Endothelial cell of umbilical vein (primary cell): ENCODE data around the gene KLK3. TPM values are rescaled to one million over a fixed set of nuclear protein-coding genes. Genes with fewer than 3 reads are reported as not detected.

Experiments
- BruUV-seq: library from RNA; stranded (reverse); fragments of 400-500 nt; replicated peaks from 2 replicates; lab custom pipeline; 2021; lab: Mats Ljungman, UMichigan
- CTCF ChIA-PET: fragments of 300-600, 350-600 bp; sonication (Branson Sonifier 250); formaldehyde crosslinking; loops from one replicate; lab custom pipeline; 2021; ENCODE audit warnings: antibody characterized with exemption, inconsistent platforms; lab: Charles Lee
- POLR2A ChIA-PET: fragments of 300-600, 350-600 bp; sonication (Branson Sonifier 250); formaldehyde crosslinking; loops from one replicate; lab custom pipeline; 2021; ENCODE audit warnings: antibody characterized with exemption, inconsistent platforms; lab: Charles Lee
- DNase-seq: peaks from one replicate; pipeline ENCODE4 v3.0.0-alpha.2; 2011; ENCODE audit warnings: low read depth, low spot score
- FAIRE-seq: peaks from 2 replicates; lab custom pipeline; 2011; peaks lifted over from hg19 to GRCh38; lab: Jason Lieb, UNC
- H2AFZ ChIP-seq: 2 replicates; pipeline ENCODE4 v1.6.0; 2012; ENCODE audit warnings: low read depth, low read length, control low read depth, inconsistent platforms
- H3K27ac ChIP-seq: 2 replicates; pipeline ENCODE4 v1.5.1; 2011; ENCODE audit warnings: low read depth, mild to moderate bottlenecking, control low read depth, low read length, moderate library complexity; ENCODE audit not compliant: insufficient read depth
- H3K27me3 ChIP-seq, 2 experiments: 2 replicates each; pipeline versions ENCODE4 v1.6.0 to v1.6.1; 2011; ENCODE audit warnings: low read length in 2 of 2, mixed read lengths in 1 of 2; ENCODE audit not compliant: control insufficient read depth in 2 of 2, insufficient read depth in 2 of 2
- H3K36me3 ChIP-seq, 2 experiments: 2 replicates in 1 of 2; 3 replicates in 1 of 2; pipeline ENCODE4 v1.5.1; 2011; ENCODE audit warnings: low read length in 2 of 2, mild to moderate bottlenecking in 1 of 2, moderate library complexity in 1 of 2; ENCODE audit not compliant: control insufficient read depth in 2 of 2, insufficient read depth in 2 of 2; ENCODE audit errors: extremely low read depth in 1 of 2
- H3K4me1 ChIP-seq: 3 replicates; pipeline ENCODE4 v1.5.1; 2011; ENCODE audit warnings: mild to moderate bottlenecking, low read length; ENCODE audit not compliant: control insufficient read depth, insufficient read depth; ENCODE audit errors: extremely low read depth
- H3K4me2 ChIP-seq: 2 replicates; pipeline ENCODE4 v1.6.1; 2011; ENCODE audit warnings: low read length, control low read depth, mixed read lengths; ENCODE audit not compliant: insufficient read depth
- H3K4me3 ChIP-seq, 3 experiments: fragments of 200-600 bp in 1 of 3; sonication (generic), shearing (Covaris generic) in 1 of 3; replicated peaks in 1 of 3; 2 replicates each; pipeline ENCODE4 v1.5.1; 2011 to 2016; ENCODE audit warnings: control low read depth in 3 of 3, low read length in 3 of 3, mild to moderate bottlenecking in 2 of 3, inconsistent platforms in 1 of 3, low read depth in 1 of 3, moderate library complexity in 1 of 3; ENCODE audit not compliant: insufficient read depth in 1 of 3
- H3K79me2 ChIP-seq: 2 replicates; pipeline ENCODE4 v1.6.0; 2012; ENCODE audit warnings: low read length, inconsistent platforms; ENCODE audit not compliant: control insufficient read depth, insufficient read depth
- H3K9ac ChIP-seq: replicated peaks from 2 replicates; pipeline ENCODE3; 2011; ENCODE audit warnings: low read length, control low read depth; ENCODE audit not compliant: insufficient read depth; ENCODE audit errors: extremely low read depth
- H3K9me1 ChIP-seq: replicated peaks from 3 replicates; pipeline ENCODE4 v1.6.0; 2011; ENCODE audit warnings: mild to moderate bottlenecking, low read length; ENCODE audit not compliant: control insufficient read depth, insufficient read depth; ENCODE audit errors: extremely low read depth
- H3K9me3 ChIP-seq: replicated peaks from 2 replicates; pipeline ENCODE4 v1.5.1; 2012; ENCODE audit warnings: low read length, inconsistent platforms; ENCODE audit not compliant: control insufficient read depth, insufficient read depth
- H4K20me1 ChIP-seq: replicated peaks from 2 replicates; pipeline ENCODE3; 2011; ENCODE audit warnings: mild to moderate bottlenecking, low read length; ENCODE audit not compliant: control insufficient read depth, insufficient read depth; ENCODE audit errors: extremely low read depth
- EZH2 ChIP-seq: IDR thresholded peaks from 2 replicates; pipeline ENCODE4 v1.6.1; 2012; ENCODE audit warnings: borderline replicate concordance, low read depth, mild to moderate bottlenecking, moderate library complexity, low read length, inconsistent platforms; ENCODE audit not compliant: severe bottlenecking
- FOS ChIP-seq: IDR thresholded peaks from 2 replicates; pipeline ENCODE4 v1.6.1; 2011; ENCODE audit warnings: mild to moderate bottlenecking, low read length, moderate library complexity, borderline replicate concordance; ENCODE audit not compliant: insufficient read depth
- GATA2 ChIP-seq: IDR thresholded peaks from 2 replicates; pipeline ENCODE4 v1.7.0; 2011; ENCODE audit warnings: low read depth, mild to moderate bottlenecking, moderate library complexity, mixed read lengths, low read length; ENCODE audit not compliant: insufficient read length, insufficient read depth
- JUN ChIP-seq: IDR thresholded peaks from 2 replicates; pipeline ENCODE4 v1.6.1; 2011; ENCODE audit warnings: borderline replicate concordance, low read depth; ENCODE audit not compliant: insufficient read length, insufficient read depth
- POLR2A ChIP-seq: IDR thresholded peaks from 2 replicates; pipeline ENCODE4 v1.6.1; 2012; ENCODE audit warnings: low read depth, mild to moderate bottlenecking, control low read depth, low read length
- POLR2AphosphoS5 ChIP-seq: IDR thresholded peaks from 2 replicates; pipeline ENCODE4 v1.6.1; 2012; ENCODE audit warnings: low read depth, mild to moderate bottlenecking, control low read depth, low read length, moderate library complexity; ENCODE audit not compliant: insufficient read depth
- dilution Hi-C: fragments of 300-500 bp; cut with MboI; formaldehyde crosslinking; loops from one replicate; pipeline ENCODE4 v1.15.0; 2019; ENCODE audit warnings: low sequenced_read_pairs; ENCODE audit not compliant: extremely low pct_ligation_motif_present
- intact Hi-C: fragments of 100-400 bp; cut with micrococcal nuclease; formaldehyde crosslinking; loops from one replicate; pipeline ENCODE4 v1.10.0; 2022
- polyA plus RNA-seq, 4 experiments: library from polyadenylated mRNA; depleted of rRNA in 3 of 4; stranded (reverse) in 3 of 4; unstranded in 1 of 4; fragments of >200 nt; gene quantifications; 2 replicates each; pipeline versions ENCODE4 v1.2.1 to v1.2.3, GENCODE V29; 2011 to 2012; ENCODE audit warnings: missing spikeins in 1 of 4
- total RNA-seq: library from RNA; stranded (reverse); gene quantifications from 2 replicates; pipeline ENCODE4 v1.2.3, GENCODE V29; 2021
- TF ChIP-seq, protein P1 (sequence below), 2 donors: IDR thresholded peaks; 1 replicate in 1 of 2; 2 replicates in 1 of 2; pipeline ENCODE4 v1.5.1; 2011; ENCODE audit warnings: low read length in 2 of 2, mild to moderate bottlenecking in 2 of 2, moderate library complexity in 2 of 2, control low read depth in 1 of 2, inconsistent platforms in 1 of 2, low read depth in 1 of 2; ENCODE audit not compliant: insufficient read depth in 1 of 2; ENCODE audit errors: extremely low read depth in 1 of 2
- TF ChIP-seq, protein P2 (sequence below): IDR thresholded peaks from 2 replicates; pipeline ENCODE4 v1.6.1; 2011; ENCODE audit not compliant: insufficient read depth, insufficient read length

The KLK3 gene
- total and polyA plus RNA-seq, 2 donors (not counting 3 experiments of a cell fraction or from before 2014, with no cell fraction given): not detected

DNA sequence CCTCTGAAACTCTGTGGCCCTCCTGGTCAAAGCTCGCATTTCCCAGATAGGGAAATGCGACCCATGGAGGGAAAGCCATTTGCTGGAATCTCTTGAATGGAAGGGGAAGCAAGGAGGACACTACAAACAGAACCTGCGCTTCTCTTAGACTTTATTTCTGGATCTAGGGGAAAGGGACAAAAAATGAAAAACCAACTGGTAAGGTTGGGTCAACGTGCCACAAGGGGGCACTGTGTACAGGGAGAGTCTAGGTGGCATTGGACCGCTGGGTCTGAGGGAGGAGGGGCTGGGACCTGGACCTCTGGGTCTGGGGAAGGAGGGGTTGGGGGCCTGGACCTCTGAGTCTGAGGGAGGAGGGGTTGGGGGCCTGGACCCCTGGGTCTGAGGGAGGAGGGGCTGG is 51.5 kb downstream of the KLK3 start:
- DNase-seq: no peak
- H3K36me3 ChIP-seq: no peaks in the 10 kb centered on the region
- ChIA-PET POLR2A (no interaction called here), CTCF (interaction anchor here (1.1 to 2.7 kb wide), 2 partner anchors 12 to 16 kb away, joined by 4 to 19 read pairs; no protein-coding TSS in a partner anchor)
- TF ChIP-seq, protein P1, sequence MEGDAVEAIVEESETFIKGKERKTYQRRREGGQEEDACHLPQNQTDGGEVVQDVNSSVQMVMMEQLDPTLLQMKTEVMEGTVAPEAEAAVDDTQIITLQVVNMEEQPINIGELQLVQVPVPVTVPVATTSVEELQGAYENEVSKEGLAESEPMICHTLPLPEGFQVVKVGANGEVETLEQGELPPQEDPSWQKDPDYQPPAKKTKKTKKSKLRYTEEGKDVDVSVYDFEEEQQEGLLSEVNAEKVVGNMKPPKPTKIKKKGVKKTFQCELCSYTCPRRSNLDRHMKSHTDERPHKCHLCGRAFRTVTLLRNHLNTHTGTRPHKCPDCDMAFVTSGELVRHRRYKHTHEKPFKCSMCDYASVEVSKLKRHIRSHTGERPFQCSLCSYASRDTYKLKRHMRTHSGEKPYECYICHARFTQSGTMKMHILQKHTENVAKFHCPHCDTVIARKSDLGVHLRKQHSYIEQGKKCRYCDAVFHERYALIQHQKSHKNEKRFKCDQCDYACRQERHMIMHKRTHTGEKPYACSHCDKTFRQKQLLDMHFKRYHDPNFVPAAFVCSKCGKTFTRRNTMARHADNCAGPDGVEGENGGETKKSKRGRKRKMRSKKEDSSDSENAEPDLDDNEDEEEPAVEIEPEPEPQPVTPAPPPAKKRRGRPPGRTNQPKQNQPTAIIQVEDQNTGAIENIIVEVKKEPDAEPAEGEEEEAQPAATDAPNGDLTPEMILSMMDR (IDR thresholded peaks at IDR 0.05; ENCODE audit: extremely low read depth in 1 of 2, insufficient read depth in 1 of 2, low read depth in 1 of 2, low read length in 2 of 2): peak; percentile 42 to 60
- no peak for TF ChIP-seq EZH2
- no peak for TF ChIP-seq POLR2A
- no peaks in the 10 kb centered on the region for H4K20me1 ChIP-seq
- H3K9ac ChIP-seq: no peak overlapping the region
- no peaks in the 10 kb centered on the region for H3K4me1 ChIP-seq
- H3K79me2 ChIP-seq: no peaks in the 10 kb centered on the region
- H3K4me3 ChIP-seq: no peak overlapping the region
- H2AFZ ChIP-seq: no peak overlapping the region
- H3K9me1 ChIP-seq: no peaks in the 10 kb centered on the region
- no peak overlapping the region for H3K27ac ChIP-seq
- no TSS peak for BruUV-seq
- peaks cover 8 to 9% of the 10 kb centered on the region in 2 experiments for H3K27me3 ChIP-seq
- H3K9me3 ChIP-seq: no peaks in the 10 kb centered on the region
- H3K4me2 ChIP-seq: no peak overlapping the region
- intact Hi-C loops (loop anchor here (1.0 kb wide), 1 partner anchor 16 kb away; no protein-coding TSS in a partner anchor), dilution Hi-C loops (no loop called here)
- no peak for FAIRE-seq

DNA sequence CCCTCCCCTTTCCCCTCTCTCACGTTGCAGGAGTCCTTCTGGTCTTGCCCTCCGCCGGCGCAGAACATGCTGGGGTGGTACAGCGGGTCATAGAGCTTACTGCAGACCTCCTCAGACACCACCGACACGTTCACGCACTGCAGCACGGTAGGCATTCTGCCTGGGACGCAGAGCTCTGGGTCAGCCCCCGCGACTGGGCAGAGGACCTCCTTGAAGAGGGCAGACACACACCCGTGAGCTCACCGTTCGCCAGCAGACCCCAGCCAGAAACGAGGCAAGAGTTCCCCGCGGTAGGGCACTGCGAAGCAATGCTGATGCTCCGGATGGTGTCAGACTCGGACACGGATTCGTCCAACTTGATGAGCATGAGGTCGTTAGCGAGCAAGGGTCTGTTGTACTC is 53.6 kb downstream of the KLK3 start:
- Histone ChIP-seq H3K4me3 (no peak overlapping the region), H3K27ac (no peak overlapping the region), H3K79me2 (no peaks in the 10 kb centered on the region), H4K20me1 (no peaks in the 10 kb centered on the region), H3K4me2 (no peak overlapping the region), H2AFZ (no peak overlapping the region), H3K9ac (no peak overlapping the region), H3K9me1 (no peaks in the 10 kb centered on the region), H3K4me1 (no peaks in the 10 kb centered on the region), H3K9me3 (no peaks in the 10 kb centered on the region), H3K27me3 (peaks cover 18 to 24% of the 10 kb centered on the region in 2 experiments), H3K36me3 (no peaks in the 10 kb centered on the region)
- CTCF ChIA-PET: interaction anchor here (1.4 to 3.4 kb wide), 3 partner anchors 14 to 204 kb away, joined by 4 to 24 read pairs (median 5); no protein-coding TSS in a partner anchor
- no peak for DNase-seq
- no peak for FAIRE-seq
- dilution Hi-C loops: no loop called here
- intact Hi-C loops: no loop called here
- TF ChIP-seq FOS: no peak
- TF ChIP-seq, protein P2, sequence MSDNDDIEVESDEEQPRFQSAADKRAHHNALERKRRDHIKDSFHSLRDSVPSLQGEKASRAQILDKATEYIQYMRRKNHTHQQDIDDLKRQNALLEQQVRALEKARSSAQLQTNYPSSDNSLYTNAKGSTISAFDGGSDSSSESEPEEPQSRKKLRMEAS: no peak
- no peak for TF ChIP-seq GATA2
- no peak for TF ChIP-seq POLR2A
- TF ChIP-seq, protein P1 (IDR thresholded peaks at IDR 0.05; ENCODE audit: extremely low read depth in 1 of 2, insufficient read depth in 1 of 2, low read depth in 1 of 2, low read length in 2 of 2): no peak
- no peak for TF ChIP-seq JUN
- no peak for TF ChIP-seq POLR2AphosphoS5
- POLR2A ChIA-PET: no interaction called here
- BruUV-seq: no TSS peak
